H1 (cell line): Measurements from ENCODE around the gene TNS1. TPM values are rescaled to one million over a fixed set of nuclear protein-coding genes. Genes with fewer than 3 reads are reported as not detected.

Experiments
- CTCF ChIA-PET: fragments of 300-600 bp; sonication (Branson Sonifier 250); formaldehyde crosslinking; loops from one replicate; lab custom pipeline; 2021; ENCODE audit not compliant: partially characterized antibody; lab: Charles Lee
- POLR2A ChIA-PET: fragments of 300-600 bp; sonication (Branson Sonifier 250); formaldehyde crosslinking; loops from one replicate; lab custom pipeline; 2021; ENCODE audit warnings: inconsistent platforms; ENCODE audit not compliant: partially characterized antibody; lab: Charles Lee
- DNase-seq, 2 experiments: peaks; one replicate each; pipeline versions ENCODE4 v3.0.0 to v3.0.0-alpha.2; 2010 to 2022; ENCODE audit warnings: low spot score in 2 of 2, low read depth in 1 of 2, mixed read lengths in 1 of 2
- FAIRE-seq: peaks from 2 replicates; lab custom pipeline; 2011; peaks lifted over from hg19 to GRCh38; lab: Jason Lieb, UNC
- H2AFZ ChIP-seq: 2 replicates; pipeline ENCODE4 v1.8.1; 2012; ENCODE audit warnings: low read length, inconsistent platforms
- H2AK5ac ChIP-seq: 2 replicates; pipeline ENCODE4 v1.6.1; 2013; ENCODE audit warnings: low read depth, low read length
- H2BK120ac ChIP-seq: replicated peaks from 2 replicates; pipeline ENCODE3; 2013; ENCODE audit warnings: low read depth, low read length, inconsistent platforms
- H2BK12ac ChIP-seq: 2 replicates; pipeline ENCODE4 v1.6.1; 2013; ENCODE audit warnings: low read depth, low read length
- H2BK15ac ChIP-seq: 2 replicates; pipeline ENCODE4 v1.6.1; 2013; ENCODE audit warnings: low read length
- H2BK20ac ChIP-seq: 2 replicates; pipeline ENCODE4 v1.6.1; 2013; ENCODE audit warnings: low read length
- H2BK5ac ChIP-seq: 2 replicates; pipeline ENCODE4 v1.6.1; 2013; ENCODE audit warnings: low read depth, low read length
- H3K14ac ChIP-seq: 2 replicates; pipeline ENCODE4 v1.6.1; 2013; ENCODE audit warnings: inconsistent platforms; ENCODE audit not compliant: insufficient read length
- H3K18ac ChIP-seq: 2 replicates; pipeline ENCODE4 v1.6.1; 2013; ENCODE audit warnings: low read length; ENCODE audit errors: extremely low read depth
- H3K23ac ChIP-seq: 2 replicates; pipeline ENCODE4 v1.6.1; 2013; ENCODE audit warnings: inconsistent platforms; ENCODE audit not compliant: insufficient read length
- H3K23me2 ChIP-seq: 2 replicates; pipeline ENCODE4 v1.6.1; 2013; ENCODE audit warnings: low read depth, low read length
- H3K27ac ChIP-seq: 2 replicates; pipeline ENCODE4 v1.6.1; 2011; ENCODE audit warnings: low read depth, low read length, inconsistent platforms
- H3K27me3 ChIP-seq, 4 experiments: replicated peaks in 1 of 4; 1 replicate in 1 of 4; 2 replicates in 3 of 4; pipeline versions ENCODE4 v1.6.1 to v1.8.1; 2011 to 2013; ENCODE audit warnings: low read length in 3 of 4, mild to moderate bottlenecking in 3 of 4, inconsistent platforms in 2 of 4, mixed read lengths in 2 of 4, moderate library complexity in 1 of 4; ENCODE audit not compliant: control insufficient read depth in 3 of 4, insufficient read depth in 3 of 4; ENCODE audit errors: extremely low read depth in 1 of 4
- H3K36me3 ChIP-seq, 4 experiments: 2 replicates each; pipeline versions ENCODE4 v1.6.1 to v1.8.1; 2011 to 2013; ENCODE audit warnings: mild to moderate bottlenecking in 4 of 4, low read length in 3 of 4, moderate library complexity in 2 of 4, control low read depth in 1 of 4, inconsistent platforms in 1 of 4; ENCODE audit not compliant: insufficient read depth in 4 of 4, control insufficient read depth in 2 of 4
- H3K4ac ChIP-seq: replicated peaks from 2 replicates; pipeline ENCODE3; 2013; ENCODE audit warnings: low read length, low read depth, mixed read lengths, inconsistent platforms; ENCODE audit not compliant: insufficient read length
- H3K4me1 ChIP-seq, 4 experiments: replicated peaks in 1 of 4; 1 replicate in 1 of 4; 2 replicates in 3 of 4; pipeline versions ENCODE4 v1.6.1 to v1.8.1; 2011 to 2013; ENCODE audit warnings: low read length in 3 of 4, inconsistent platforms in 2 of 4, mixed read lengths in 1 of 4; ENCODE audit not compliant: insufficient read depth in 4 of 4, control insufficient read depth in 3 of 4
- H3K4me2 ChIP-seq, 2 experiments: 2 replicates each; pipeline versions ENCODE4 v1.6.1 to v1.8.1; 2011 to 2013; ENCODE audit warnings: low read depth in 2 of 2, low read length in 2 of 2, control low read depth in 1 of 2, inconsistent platforms in 1 of 2, mild to moderate bottlenecking in 1 of 2; ENCODE audit not compliant: insufficient read depth in 1 of 2
- H3K4me3 ChIP-seq, 4 experiments: fragments of 200-600, 300-600 bp in 1 of 4; sonication (generic), shearing (Covaris generic), sonication (Bioruptor Twin) in 1 of 4; 2 replicates each; pipeline versions ENCODE4 v1.5.1 to v1.8.1; 2011 to 2016; ENCODE audit warnings: low read length in 4 of 4, low read depth in 3 of 4, control low read depth in 2 of 4, inconsistent platforms in 2 of 4, mild to moderate bottlenecking in 2 of 4, mixed read lengths in 1 of 4, moderate library complexity in 1 of 4; ENCODE audit not compliant: insufficient read depth in 2 of 4; ENCODE audit errors: extremely low read depth in 1 of 4
- H3K56ac ChIP-seq: replicated peaks from 2 replicates; pipeline ENCODE3; 2013; ENCODE audit warnings: low read depth, mild to moderate bottlenecking, mixed read lengths, low read length, inconsistent platforms; ENCODE audit not compliant: insufficient read length
- H3K79me1 ChIP-seq: 2 replicates; pipeline ENCODE4 v1.6.1; 2013; ENCODE audit warnings: low read depth, low read length, control low read depth
- H3K79me2 ChIP-seq, 2 experiments: 2 replicates each; pipeline versions ENCODE4 v1.6.1 to v1.8.1; 2012 to 2013; ENCODE audit warnings: low read length in 2 of 2, mild to moderate bottlenecking in 2 of 2, inconsistent platforms in 1 of 2; ENCODE audit not compliant: insufficient read depth in 2 of 2, control insufficient read depth in 1 of 2
- H3K9ac ChIP-seq, 4 experiments: replicated peaks in 1 of 4; 1 replicate in 1 of 4; 2 replicates in 3 of 4; pipeline versions ENCODE4 v1.6.1 to v1.8.1; 2011 to 2013; ENCODE audit warnings: low read depth in 3 of 4, low read length in 3 of 4, control low read depth in 2 of 4, mild to moderate bottlenecking in 2 of 4, moderate library complexity in 2 of 4, inconsistent platforms in 1 of 4; ENCODE audit errors: extremely low read depth in 1 of 4
- H3K9me3 ChIP-seq, 2 experiments: 2 replicates each; pipeline versions ENCODE4 v1.6.1 to v1.8.1; 2012 to 2013; ENCODE audit warnings: mild to moderate bottlenecking in 2 of 2, moderate library complexity in 2 of 2, control low read depth in 1 of 2, inconsistent platforms in 1 of 2, low read depth in 1 of 2, low read length in 1 of 2, mixed read lengths in 1 of 2; ENCODE audit not compliant: insufficient read depth in 2 of 2
- H4K20me1 ChIP-seq, 2 experiments: replicated peaks in 1 of 2; 2 replicates each; pipeline versions ENCODE3 to v1.8.1; 2011 to 2013; ENCODE audit warnings: inconsistent platforms in 2 of 2, low read length in 2 of 2, mild to moderate bottlenecking in 1 of 2; ENCODE audit not compliant: insufficient read depth in 2 of 2, control insufficient read depth in 1 of 2
- H4K5ac ChIP-seq: 2 replicates; pipeline ENCODE4 v1.6.1; 2013; ENCODE audit warnings: low read length, low read depth, mixed read lengths, inconsistent platforms; ENCODE audit not compliant: insufficient read length
- H4K8ac ChIP-seq: 2 replicates; pipeline ENCODE4 v1.8.0; 2013; ENCODE audit warnings: mild to moderate bottlenecking, moderate library complexity, low read length, inconsistent platforms; ENCODE audit not compliant: insufficient read depth; ENCODE audit errors: extremely low read depth
- H4K91ac ChIP-seq: replicated peaks from 2 replicates; pipeline ENCODE3; 2013; ENCODE audit warnings: low read length, mixed read lengths, inconsistent platforms; ENCODE audit not compliant: insufficient read length
- BRCA1 ChIP-seq: IDR thresholded peaks from 2 replicates; pipeline ENCODE4 v1.6.1; 2012; ENCODE audit warnings: low read depth, low read length, improper control_type of control experiment
- CTCF ChIP-seq, 3 experiments: IDR thresholded peaks; 1 replicate in 2 of 3; 2 replicates in 1 of 3; pipeline versions ENCODE4 v1.5.1 to v1.6.1; 2011; ENCODE audit warnings: low read length in 3 of 3, mild to moderate bottlenecking in 3 of 3, inconsistent platforms in 2 of 3, low read depth in 1 of 3, moderate library complexity in 1 of 3; ENCODE audit not compliant: insufficient read depth in 1 of 3; ENCODE audit errors: control extremely low read depth in 1 of 3
- GABPA ChIP-seq: IDR thresholded peaks from 2 replicates; pipeline ENCODE4 v1.6.1; 2011; ENCODE audit warnings: mild to moderate bottlenecking, low read length, moderate library complexity, borderline replicate concordance; ENCODE audit not compliant: insufficient read depth
- HDAC6 ChIP-seq: IDR thresholded peaks from one replicate; pipeline ENCODE4 v1.7.1; 2012; ENCODE audit warnings: low read depth, mild to moderate bottlenecking, inconsistent platforms, low read length, moderate library complexity
- JUN ChIP-seq: IDR thresholded peaks from 2 replicates; pipeline ENCODE4 v1.6.1; 2011; ENCODE audit warnings: low read depth, mild to moderate bottlenecking, improper control_type of control experiment, low read length
- MAFK ChIP-seq: IDR thresholded peaks from 2 replicates; pipeline ENCODE4 v1.6.1; 2012; ENCODE audit warnings: low read depth, mild to moderate bottlenecking, improper control_type of control experiment, low read length
- NANOG ChIP-seq: IDR thresholded peaks from 2 replicates; pipeline ENCODE4 v1.6.1; 2011; ENCODE audit warnings: low read length, low read depth, mild to moderate bottlenecking, inconsistent platforms; ENCODE audit not compliant: insufficient read depth, poor library complexity, severe bottlenecking
- NRF1 ChIP-seq: IDR thresholded peaks from 2 replicates; pipeline ENCODE4 v1.6.1; 2011; ENCODE audit warnings: mild to moderate bottlenecking, low read depth, low read length, improper control_type of control experiment
- PHF8 ChIP-seq: fragments of 200-600 bp; sonication (generic); conservative IDR thresholded peaks from 2 replicates; pipeline ENCODE4 v1.7.1; 2012; ENCODE audit warnings: low read depth, mild to moderate bottlenecking, inconsistent platforms, low read length, moderate library complexity
- SP1 ChIP-seq: IDR thresholded peaks from 2 replicates; pipeline ENCODE4 v1.6.1; 2011; ENCODE audit warnings: low read depth, low read length
- SUZ12 ChIP-seq: fragments of 200-600 bp; sonication (generic); IDR thresholded peaks from 2 replicates; pipeline ENCODE4 v1.6.1; 2012; ENCODE audit warnings: mild to moderate bottlenecking, inconsistent platforms, low read length, moderate library complexity, mixed read lengths
- YY1 ChIP-seq: IDR thresholded peaks from 2 replicates; pipeline ENCODE4 v1.6.1; 2011; ENCODE audit warnings: low read depth, mild to moderate bottlenecking, low read length
- polyA plus RNA-seq, 7 experiments: library from polyadenylated mRNA; depleted of rRNA in 3 of 7; stranded (reverse) in 5 of 7; unstranded in 2 of 7; fragments of >200 nt in 5 of 7; fragments of 200-250 nt in 2 of 7; gene quantifications; 1 replicate in 5 of 7; 2 replicates in 1 of 7; 4 replicates in 1 of 7; pipeline versions ENCODE4 v1.2.1 to v1.2.3, GENCODE V29; 2011 to 2013; ENCODE audit warnings: missing spikeins in 2 of 7, mixed read lengths in 2 of 7
- total RNA-seq: library from RNA; stranded (reverse); fragmentation: NEBNext Ultra II Directional; extraction: Animal tissue kit (Norgen Biotek cat#: 25700); gene quantifications from 2 replicates; pipeline ENCODE4 v1.2.1, GENCODE V29; 2021

The TNS1 gene
- total and polyA plus RNA-seq, 2 of the 8 experiments (the other 6 are each of a cell fraction or from before 2014, with no cell fraction given) = 1.5 to 5.1 TPM

- CTCF ChIA-PET = interaction anchor here (0.6 to 1.8 kb wide), 12 partner anchors 10 to 258 kb away, joined by 3 to 8 read pairs (median 4); no protein-coding TSS in a partner anchor
- FAIRE-seq = no peak
- H3K79me1 ChIP-seq = no peaks in the 10 kb centered on the region
- no peak for TF ChIP-seq MAFK
- no peak for TF ChIP-seq CTCF (IDR thresholded peaks at IDR 0.05; ENCODE audit: control extremely low read depth in 1 of 3, insufficient read depth in 1 of 3, low read depth in 1 of 3, low read length in 3 of 3)
- no peak for TF ChIP-seq YY1
- no peak for TF ChIP-seq NRF1
- no peak for TF ChIP-seq SP1
- no peak for TF ChIP-seq SUZ12
- no peak for TF ChIP-seq HDAC6
- no peak for TF ChIP-seq NANOG
- no peak for TF ChIP-seq PHF8
- TF ChIP-seq GABPA = no peak
- no peak for TF ChIP-seq JUN
- TF ChIP-seq BRCA1 = no peak
Measured at GRCh38 chr2:217970206-217970605, 32.6 kb downstream of the TNS1 start.

More at GRCh38 chr2:217970206-217970605, 32.6 kb downstream of the TNS1 start:
- H2BK20ac ChIP-seq = no peak overlapping the region
- H4K8ac ChIP-seq = no peak overlapping the region
- H3K4me1 ChIP-seq = peaks cover 0 to 7% (median 5%) of the 10 kb centered on the region in 4 experiments; a peak in 5 of 7 replicates
- H3K4me3 ChIP-seq = no peak overlapping the region
- no peak overlapping the region for H3K4me2 ChIP-seq
- H3K23ac ChIP-seq = no peak overlapping the region
- no peak overlapping the region for H4K5ac ChIP-seq
- H2BK120ac ChIP-seq = no peak overlapping the region
- H3K23me2 ChIP-seq = no peaks in the 10 kb centered on the region; the same call in 1 of the 2 replicates
- no peak overlapping the region for H3K27ac ChIP-seq
- H2BK12ac ChIP-seq = no peak overlapping the region
- H4K20me1 ChIP-seq = peaks cover 0 to 1% of the 10 kb centered on the region in 2 experiments
- H3K14ac ChIP-seq = no peak overlapping the region
- no peak overlapping the region for H3K56ac ChIP-seq
- POLR2A ChIA-PET = interaction anchor here (0.6 to 0.8 kb wide), 2 partner anchors 8 to 15 kb away, joined by 3 read pairs; no protein-coding TSS in a partner anchor
- no peaks in the 10 kb centered on the region for H3K9me3 ChIP-seq
- DNase-seq = no peak
- no peaks in the 10 kb centered on the region for H3K79me2 ChIP-seq
- no peak overlapping the region for H3K18ac ChIP-seq
- no peak overlapping the region for H2BK15ac ChIP-seq
- H4K91ac ChIP-seq = no peak overlapping the region
- no peak overlapping the region for H3K9ac ChIP-seq
- no peak overlapping the region for H2AK5ac ChIP-seq
- no peak overlapping the region for H2AFZ ChIP-seq
- H2BK5ac ChIP-seq = no peak overlapping the region
- H3K4ac ChIP-seq = no peak overlapping the region
- no peaks in the 10 kb centered on the region for H3K27me3 ChIP-seq
- no peaks in the 10 kb centered on the region for H3K36me3 ChIP-seq
